SU-DHL-6 (cell line): ENCODE data around the gene RGL1.

ENCODE experiments used
- H2AFZ ChIP-seq: fragments of 200-600 bp; sonication (generic); 2 replicates; pipeline ENCODE4 v1.6.1; 2014; ENCODE audit warnings: low read depth, mild to moderate bottlenecking, moderate library complexity, mixed read lengths, antibody characterized with exemption, low read length; ENCODE audit not compliant: severe bottlenecking
- H3F3A ChIP-seq: fragments of 200-600 bp; shearing (Covaris generic); 2 replicates; pipeline ENCODE4 v1.6.0; 2016; ENCODE audit warnings: antibody characterized with exemption, mild to moderate bottlenecking; ENCODE audit not compliant: insufficient read depth
- H3K27ac ChIP-seq: fragments of 200-600 bp; sonication (generic); 2 replicates; pipeline ENCODE4 v1.5.1; 2016; ENCODE audit warnings: low read depth, mild to moderate bottlenecking, low read length, moderate library complexity, mixed read lengths
- H3K27me3 ChIP-seq: fragments of 200-600 bp; sonication (generic), shearing (Covaris generic); 2 replicates; pipeline ENCODE4 v1.6.0; 2014; ENCODE audit warnings: mild to moderate bottlenecking, low read length
- H3K36me3 ChIP-seq: fragments of 200-600 bp; sonication (generic); 2 replicates; pipeline ENCODE4 v1.6.1; 2014; ENCODE audit warnings: mild to moderate bottlenecking, low read length, mixed read lengths
- H3K4me2 ChIP-seq: fragments of 300-600, 200-600 bp; shearing (Covaris generic), sonication (generic); 2 replicates; pipeline ENCODE4 v1.6.0; 2014; ENCODE audit warnings: low read length, low read depth, mild to moderate bottlenecking; ENCODE audit not compliant: poor library complexity, severe bottlenecking
- H3K4me3 ChIP-seq: fragments of 200-600 bp; sonication (generic); 2 replicates; pipeline ENCODE4 v1.5.1; 2014; ENCODE audit warnings: antibody characterized with exemption, low read length, mild to moderate bottlenecking, mixed read lengths; ENCODE audit not compliant: insufficient read depth, poor library complexity, severe bottlenecking
- H3K79me2 ChIP-seq: fragments of 200-600 bp; sonication (generic); 2 replicates; pipeline ENCODE4 v1.6.1; 2014; ENCODE audit warnings: mild to moderate bottlenecking, low read length, moderate library complexity; ENCODE audit not compliant: insufficient read depth
- H3K9ac ChIP-seq: fragments of 200-600 bp; sonication (generic); 2 replicates; pipeline ENCODE4 v1.7.0; 2014; ENCODE audit warnings: mild to moderate bottlenecking, low read length
- H3K9me2 ChIP-seq: fragments of 200-600 bp; sonication (generic); replicated peaks from 2 replicates; pipeline ENCODE4 v1.6.1; 2014; ENCODE audit warnings: low read length; ENCODE audit not compliant: insufficient read depth
- H3K9me3 ChIP-seq: fragments of 200-600 bp; sonication (generic); 2 replicates; pipeline ENCODE4 v1.6.1; 2014; ENCODE audit warnings: low read length, mixed read lengths; ENCODE audit not compliant: insufficient read depth
- H4K20me1 ChIP-seq: fragments of 200-600 bp; sonication (generic); 2 replicates; pipeline ENCODE4 v1.6.1; 2014; ENCODE audit warnings: low read depth, mild to moderate bottlenecking, antibody characterized with exemption, low read length, moderate library complexity, mixed read lengths
- EZH2phosphoT487 ChIP-seq: fragments of 200-600 bp; sonication (generic), shearing (Covaris generic); conservative IDR thresholded peaks from 2 replicates; pipeline ENCODE4 v1.6.1; 2018; ENCODE audit warnings: mild to moderate bottlenecking, antibody characterized with exemption, low read length, moderate library complexity, mixed read lengths
- TF ChIP-seq, protein P1 (sequence below): fragments of 200-600 bp; sonication (generic); IDR thresholded peaks from one replicate; pipeline ENCODE4 v1.5.1; 2017; ENCODE audit warnings: antibody characterized with exemption, mild to moderate bottlenecking, low read length, moderate library complexity; ENCODE audit not compliant: insufficient read depth, poor library complexity, severe bottlenecking

RGL1 gene

DNA sequence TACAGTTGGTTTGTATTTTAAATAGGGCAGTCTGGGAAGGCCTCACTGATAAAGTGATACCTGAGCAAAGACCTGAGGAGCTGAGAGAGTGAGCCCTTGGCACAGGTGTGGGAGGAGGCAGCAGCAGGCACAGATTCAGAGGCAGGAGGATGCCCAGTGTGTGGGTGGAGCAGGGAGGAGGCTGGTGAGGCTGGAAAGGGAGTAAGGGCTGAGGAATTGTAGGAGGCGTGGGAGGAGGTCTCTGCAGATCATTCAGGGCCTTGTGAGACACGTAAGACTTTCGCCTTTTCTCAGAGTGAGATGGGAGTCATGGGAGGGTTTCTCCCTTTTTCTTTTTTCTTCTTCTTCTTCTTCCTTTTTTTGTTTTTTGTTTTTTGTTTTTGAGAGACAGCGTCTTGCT is 58.0 kb downstream of the RGL1 start:
- Histone ChIP-seq H3K9me3 (no peaks in the 10 kb centered on the region), H4K20me1 (no peaks in the 10 kb centered on the region)

DNA sequence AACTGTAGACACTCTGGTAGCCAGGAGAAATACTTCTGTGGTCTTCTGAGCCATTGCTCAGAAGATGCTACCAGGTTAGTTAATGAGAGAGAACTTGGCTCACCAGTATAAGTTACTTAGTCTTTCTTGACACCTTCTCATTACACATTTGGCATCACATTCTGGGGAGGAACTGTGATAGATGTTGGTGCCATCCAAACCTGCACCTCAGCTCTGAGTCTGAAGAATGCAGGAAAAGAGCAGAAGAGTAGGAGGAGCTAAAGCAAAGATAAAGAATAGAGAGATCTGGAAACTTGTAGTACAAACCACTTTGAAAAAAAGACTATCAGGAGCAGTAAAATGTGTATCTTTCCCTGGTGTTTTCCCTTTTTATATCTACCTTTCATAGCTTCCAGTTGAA is 58.9 kb downstream of the RGL1 start:
- no peak overlapping the region for H2AFZ ChIP-seq
- H3K79me2 ChIP-seq: no peaks in the 10 kb centered on the region
- no peaks in the 10 kb centered on the region for H3F3A ChIP-seq
- TF ChIP-seq, protein P1, sequence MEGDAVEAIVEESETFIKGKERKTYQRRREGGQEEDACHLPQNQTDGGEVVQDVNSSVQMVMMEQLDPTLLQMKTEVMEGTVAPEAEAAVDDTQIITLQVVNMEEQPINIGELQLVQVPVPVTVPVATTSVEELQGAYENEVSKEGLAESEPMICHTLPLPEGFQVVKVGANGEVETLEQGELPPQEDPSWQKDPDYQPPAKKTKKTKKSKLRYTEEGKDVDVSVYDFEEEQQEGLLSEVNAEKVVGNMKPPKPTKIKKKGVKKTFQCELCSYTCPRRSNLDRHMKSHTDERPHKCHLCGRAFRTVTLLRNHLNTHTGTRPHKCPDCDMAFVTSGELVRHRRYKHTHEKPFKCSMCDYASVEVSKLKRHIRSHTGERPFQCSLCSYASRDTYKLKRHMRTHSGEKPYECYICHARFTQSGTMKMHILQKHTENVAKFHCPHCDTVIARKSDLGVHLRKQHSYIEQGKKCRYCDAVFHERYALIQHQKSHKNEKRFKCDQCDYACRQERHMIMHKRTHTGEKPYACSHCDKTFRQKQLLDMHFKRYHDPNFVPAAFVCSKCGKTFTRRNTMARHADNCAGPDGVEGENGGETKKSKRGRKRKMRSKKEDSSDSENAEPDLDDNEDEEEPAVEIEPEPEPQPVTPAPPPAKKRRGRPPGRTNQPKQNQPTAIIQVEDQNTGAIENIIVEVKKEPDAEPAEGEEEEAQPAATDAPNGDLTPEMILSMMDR: no peak
- TF ChIP-seq EZH2phosphoT487: no peak
- no peaks in the 10 kb centered on the region for H3K27me3 ChIP-seq
- no peaks in the 10 kb centered on the region for H3K9me2 ChIP-seq
- H3K27ac ChIP-seq: no peak overlapping the region
- no peak overlapping the region for H3K4me3 ChIP-seq
- H4K20me1 ChIP-seq: no peaks in the 10 kb centered on the region
- H3K9ac ChIP-seq: no peak overlapping the region
- no peaks in the 10 kb centered on the region for H3K36me3 ChIP-seq
- H3K4me2 ChIP-seq: no peak overlapping the region
- no peaks in the 10 kb centered on the region for H3K9me3 ChIP-seq

More for the DNA sequence above, 58.0 kb downstream of the RGL1 start:
- H3K27ac ChIP-seq: no peak overlapping the region
- H3F3A ChIP-seq: no peaks in the 10 kb centered on the region
- no peak overlapping the region for H3K4me3 ChIP-seq
- H3K4me2 ChIP-seq: no peak overlapping the region
- H2AFZ ChIP-seq: no peak overlapping the region
- no peaks in the 10 kb centered on the region for H3K79me2 ChIP-seq
- H3K9ac ChIP-seq: no peak overlapping the region
- no peaks in the 10 kb centered on the region for H3K27me3 ChIP-seq
- H3K36me3 ChIP-seq: no peaks in the 10 kb centered on the region
- no peaks in the 10 kb centered on the region for H3K9me2 ChIP-seq
- TF ChIP-seq, protein P1: no peak
- no peak for TF ChIP-seq EZH2phosphoT487

DNA sequence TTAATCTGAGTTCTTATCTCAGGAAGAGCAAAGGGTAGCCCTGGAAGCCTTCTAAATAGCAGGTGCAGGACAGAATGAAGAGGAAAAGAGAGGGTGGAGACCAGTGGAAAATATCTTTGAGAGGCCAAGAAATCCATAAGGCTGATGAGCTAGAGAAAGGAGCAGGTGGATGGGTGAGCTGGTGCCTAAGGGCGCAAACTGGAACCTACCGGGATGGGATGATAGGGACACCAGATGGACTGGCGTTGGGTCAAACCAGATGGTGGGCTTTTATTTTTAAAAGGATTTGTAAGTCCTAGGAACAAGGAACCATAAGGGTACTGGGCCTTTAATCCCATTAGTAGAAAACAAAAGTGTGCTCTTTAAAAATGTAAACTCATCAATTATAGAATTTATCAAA is 59.7 kb downstream of the RGL1 start:
- Histone ChIP-seq H3K9ac (no peak overlapping the region), H3K79me2 (no peaks in the 10 kb centered on the region), H3K9me2 (no peaks in the 10 kb centered on the region), H3K4me2 (no peak overlapping the region), H3K36me3 (no peaks in the 10 kb centered on the region), H3F3A (no peaks in the 10 kb centered on the region), H3K4me3 (no peak overlapping the region), H2AFZ (no peak overlapping the region), H3K27ac (no peak overlapping the region), H3K27me3 (no peaks in the 10 kb centered on the region), H4K20me1 (no peaks in the 10 kb centered on the region), H3K9me3 (no peaks in the 10 kb centered on the region)
- TF ChIP-seq EZH2phosphoT487: no peak

DNA sequence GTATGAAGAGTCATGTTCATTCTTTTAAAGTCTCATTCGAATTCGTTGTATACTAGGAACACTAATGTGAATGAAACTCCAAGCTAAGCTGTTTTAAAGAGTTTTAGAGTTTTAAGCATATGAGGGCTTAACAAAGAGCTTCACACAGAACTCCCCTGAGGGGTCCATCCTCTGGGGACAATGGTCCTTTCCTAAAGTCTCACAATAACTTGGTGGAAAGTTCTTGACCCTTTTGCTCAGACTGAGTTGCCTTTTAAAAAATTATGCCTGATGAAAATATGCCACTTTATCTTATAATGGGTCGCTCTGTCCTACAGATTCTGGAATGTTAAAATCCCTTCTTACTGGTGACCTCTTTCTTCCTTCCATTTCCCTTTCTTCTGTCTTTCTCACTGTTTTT is 64.3 kb downstream of the RGL1 start:
- H3F3A ChIP-seq: no peaks in the 10 kb centered on the region
- H3K9me2 ChIP-seq: no peaks in the 10 kb centered on the region
- H3K4me3 ChIP-seq: no peak overlapping the region
- H3K9me3 ChIP-seq: no peaks in the 10 kb centered on the region
- H3K9ac ChIP-seq: no peak overlapping the region
- no peaks in the 10 kb centered on the region for H3K27me3 ChIP-seq
- no peak overlapping the region for H2AFZ ChIP-seq
- H4K20me1 ChIP-seq: no peaks in the 10 kb centered on the region
- TF ChIP-seq EZH2phosphoT487: no peak
- TF ChIP-seq, protein P1: no peak
- H3K4me2 ChIP-seq: no peak overlapping the region
- no peaks in the 10 kb centered on the region for H3K79me2 ChIP-seq
- no peak overlapping the region for H3K27ac ChIP-seq
- H3K36me3 ChIP-seq: no peaks in the 10 kb centered on the region
